ENCODE results near the gene CCL3. TPM values are rescaled to one million over a fixed set of nuclear protein-coding genes. Genes with fewer than 3 reads are reported as not detected.

The CCL3 gene
- total and polyA plus RNA-seq, 2 of the 4 experiments (the other 2 are of a cell fraction), result not detected

GRCh38 chr17:36089339-36089865 lies 541 bp downstream of the CCL3 start:
- Histone ChIP-seq H3K9me3 (ENCODE audit: control insufficient read depth, insufficient read depth, low read length) (no peaks in the 10 kb centered on the region), H2AFZ (replicated peaks; ENCODE audit: low read length, poor library complexity) (no peak overlapping the region), H4K91ac (ENCODE audit: insufficient read depth, low read depth, low read length) (no peak overlapping the region), H2BK20ac (ENCODE audit: low read depth, low read length) (no peak overlapping the region), H4K8ac (ENCODE audit: low read depth in 2 of 2, low read length in 2 of 2) (no peak overlapping the region), H4K20me1 (ENCODE audit: insufficient read depth, low read length) (no peaks in the 10 kb centered on the region), H2BK5ac (ENCODE audit: low read depth, low read length, poor library complexity, severe bottlenecking) (no peak overlapping the region), H2BK15ac (ENCODE audit: low read depth, low read length) (no peak overlapping the region), H3K4ac (ENCODE audit: low read depth, low read length) (no peak overlapping the region), H3K36me3 (ENCODE audit: control insufficient read depth, insufficient read depth, low read length) (no peaks in the 10 kb centered on the region), H3K14ac (replicated peaks; ENCODE audit: low read depth, low read length) (no peak overlapping the region), H3K4me1 (ENCODE audit: control insufficient read depth, insufficient read depth, low read length) (no peaks in the 10 kb centered on the region), H3K27ac (ENCODE audit: insufficient read depth, low read length) (no peak overlapping the region), H3K18ac (ENCODE audit: low read depth, low read length) (no peak overlapping the region), H3K4me2 (ENCODE audit: low read depth, low read length) (no peak overlapping the region), H4K5ac (ENCODE audit: low read depth, low read length) (no peak overlapping the region), H3K27me3 (ENCODE audit: control insufficient read depth, insufficient read depth, low read length) (no peaks in the 10 kb centered on the region; the same call in 1 of the 2 replicates), H3K23ac (ENCODE audit: low read depth, low read length) (no peak overlapping the region), H3K4me3 (ENCODE audit: insufficient read depth, low read depth, low read length) (no peak overlapping the region), H2BK120ac (ENCODE audit: low read depth, low read length) (no peak overlapping the region), H2AK9ac (replicated peaks; ENCODE audit: low read depth, low read length, poor library complexity) (no peak overlapping the region), H3K9me1 (ENCODE audit: insufficient read depth, low read length) (no peaks in the 10 kb centered on the region), H3K79me1 (ENCODE audit: low read depth in 1 of 2, low read length in 2 of 2) (no peaks in the 10 kb centered on the region), H3K9ac (ENCODE audit: low read depth, low read length) (no peak overlapping the region), H3K56ac (ENCODE audit: extremely low read depth, insufficient read depth, low read length) (no peak overlapping the region), H2AK5ac (ENCODE audit: low read depth, low read length) (no peak overlapping the region)
- CTCF ChIA-PET, result no interaction called here
- dilution Hi-C loops (cut with HindIII; ENCODE audit: low sequenced_read_pairs, unreplicated experiment) (no loop called here), intact Hi-C loops (cut with micrococcal nuclease) (no loop called here), in situ Hi-C loops (cut with MboI; ENCODE audit: low sequenced_read_pairs) (no loop called here)
- no TSS peak for BruUV-seq (replicated peaks)
- DNase-seq (no peak), ATAC-seq (ENCODE audit: low read depth) (no peak)
- no peak for TF ChIP-seq NFE2L2 (IDR thresholded peaks at IDR 0.05; ENCODE audit: low read depth, low read length)
- no peak for TF ChIP-seq MAZ (IDR thresholded peaks at IDR 0.05; ENCODE audit: borderline replicate concordance, low read depth, low read length)
- no peak for TF ChIP-seq MAFK (IDR thresholded peaks at IDR 0.05; ENCODE audit: low read depth, low read length)
- TF ChIP-seq CHD1 (IDR thresholded peaks at IDR 0.05; ENCODE audit: low read depth, low read length), result no peak
- no peak for TF ChIP-seq RCOR1 (IDR thresholded peaks at IDR 0.05; ENCODE audit: insufficient replicate concordance, low read length)
- TF ChIP-seq POLR2A (IDR thresholded peaks at IDR 0.05; ENCODE audit: low read depth, low read length), result no peak
- POLR2A ChIA-PET (ENCODE audit: unreplicated experiment), result no interaction called here
- no CpG with 5 or more reads among the region's 4 CpGs for WGBS, 2 experiments (ENCODE audit: extremely low coverage in 2 of 2, insufficient read length in 1 of 2)
